GM19240 (cell line): ENCODE data around the gene BRD4.

Source experiments
- DNase-seq: peaks from one replicate; pipeline ENCODE4 v3.0.0; 2011; ENCODE audit warnings: low spot score; ENCODE audit not compliant: insufficient read length

Gene BRD4

DNA sequence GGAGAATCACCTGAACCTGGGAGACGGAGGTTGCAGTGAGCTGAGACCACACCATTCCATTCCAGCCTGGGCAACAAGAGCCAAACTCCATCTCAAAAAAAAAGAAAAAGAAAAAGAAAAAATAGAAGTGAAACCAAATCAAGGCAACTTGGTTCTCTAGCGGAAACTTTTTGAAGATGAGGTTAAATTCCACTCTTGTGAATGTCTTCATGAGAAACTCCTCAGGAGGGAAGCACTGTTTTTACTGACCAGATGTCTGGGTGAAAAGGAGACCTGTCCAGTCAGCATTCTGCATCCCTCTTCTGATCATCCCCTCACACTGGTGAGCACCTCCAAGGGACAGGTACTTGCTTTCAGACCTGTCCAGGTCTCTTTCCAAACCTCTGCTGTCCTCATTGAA, 15.8 kb downstream of the BRD4 start:
- DNase-seq, result no peak

DNA sequence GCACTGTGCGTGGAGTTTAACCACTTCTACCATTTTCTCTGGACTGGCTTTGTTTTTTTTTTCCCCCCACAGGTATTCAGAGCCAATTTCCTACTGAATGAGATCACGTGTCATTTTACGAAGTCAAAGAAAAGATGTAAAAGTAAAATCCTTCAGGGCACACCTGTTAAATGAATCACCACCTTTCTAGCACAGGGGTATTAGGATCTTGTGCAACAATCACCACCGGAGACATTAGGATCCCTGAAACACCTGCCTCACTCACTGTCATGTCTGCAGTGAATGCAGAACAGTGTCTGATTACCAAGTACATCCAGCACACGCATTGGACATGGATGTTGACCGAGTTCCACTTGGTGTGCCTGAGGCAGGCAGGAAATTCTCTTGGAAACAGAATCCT, 17.2 kb downstream of the BRD4 start:
- DNase-seq, result no peak

DNA sequence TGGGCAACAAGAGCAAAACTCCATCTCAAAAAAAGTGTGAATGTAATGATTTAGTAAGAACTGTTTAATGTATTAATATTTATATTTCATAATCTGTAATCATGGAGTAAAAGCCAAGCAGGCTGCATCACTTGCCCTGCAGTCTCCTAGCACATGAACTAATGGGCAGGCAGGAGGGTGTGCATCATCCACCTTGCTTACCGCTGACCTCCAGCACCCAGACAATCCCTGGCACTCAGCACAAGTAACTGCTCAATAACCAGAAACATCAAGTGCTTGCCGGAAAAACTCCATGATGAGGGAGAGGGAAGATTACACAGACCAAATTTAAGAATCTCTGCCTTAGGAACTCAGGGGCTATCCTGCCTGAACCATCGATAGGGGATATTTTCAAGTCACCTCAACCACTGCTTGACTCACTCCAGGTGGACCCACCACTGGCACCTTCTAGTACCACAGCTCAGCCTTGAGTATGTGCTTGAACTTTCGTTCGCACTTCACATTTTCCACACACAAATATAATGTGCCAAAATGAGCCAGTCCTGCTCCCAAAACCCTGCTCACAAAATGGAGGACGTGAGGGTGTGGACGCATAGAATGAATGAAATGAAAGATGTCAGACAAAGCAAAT, 18.6 kb downstream of the BRD4 start:
- no peak for DNase-seq

DNA sequence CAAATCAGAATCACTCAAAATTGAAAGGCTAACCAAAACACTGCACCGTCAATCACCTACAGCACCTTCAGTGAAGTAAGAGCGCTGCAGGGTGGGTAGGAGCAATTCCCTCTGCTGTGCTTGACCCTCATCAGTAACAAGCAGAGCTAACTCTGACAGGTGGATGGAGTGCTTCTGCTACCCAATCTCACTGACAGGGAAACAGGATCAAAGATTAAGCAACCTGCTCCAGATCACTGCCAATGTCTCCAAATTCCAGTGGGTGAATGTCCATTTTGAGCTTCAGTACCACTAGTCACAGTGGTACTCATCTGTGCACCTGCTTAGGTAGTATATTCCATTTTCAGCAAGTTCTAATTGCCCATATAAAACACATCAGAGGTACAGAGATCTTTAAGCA, 25.2 kb downstream of the BRD4 start:
- DNase-seq, result no peak

DNA sequence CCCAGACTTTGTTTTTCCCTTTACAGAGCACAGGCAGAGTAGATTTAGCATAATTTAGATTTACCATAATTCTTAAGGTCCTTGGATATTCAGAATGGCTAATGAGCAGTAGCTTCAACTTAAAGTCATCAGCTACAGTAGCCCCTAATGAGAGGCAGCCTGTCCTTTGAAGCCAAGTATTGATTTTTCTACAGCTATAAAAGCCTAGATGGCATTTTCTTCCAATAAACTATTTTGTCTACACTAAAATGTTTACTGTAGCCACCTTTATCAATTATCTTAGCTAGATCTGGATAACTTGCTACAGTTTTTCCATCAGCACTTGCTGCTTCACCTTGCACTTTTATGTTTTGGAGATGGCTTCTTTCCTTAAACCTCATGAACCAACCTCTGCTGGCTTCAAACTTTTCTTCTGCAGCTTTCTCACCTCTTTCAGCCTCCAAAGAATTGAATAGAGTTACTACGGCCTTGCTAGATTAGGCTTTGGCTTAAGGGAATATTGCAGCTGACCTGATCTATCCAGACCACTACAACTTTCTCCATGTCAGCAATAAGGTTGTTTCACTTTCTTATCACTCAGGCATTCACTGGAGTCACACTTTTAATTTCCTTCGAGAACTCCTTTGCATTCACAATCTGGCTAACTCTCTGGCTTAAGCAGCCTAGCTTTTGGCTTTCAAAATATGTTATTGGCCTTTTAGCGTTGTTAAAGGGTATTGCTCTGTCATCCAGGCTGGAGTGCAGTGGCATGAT, 26.6 kb downstream of the BRD4 start:
- no peak for DNase-seq

DNA sequence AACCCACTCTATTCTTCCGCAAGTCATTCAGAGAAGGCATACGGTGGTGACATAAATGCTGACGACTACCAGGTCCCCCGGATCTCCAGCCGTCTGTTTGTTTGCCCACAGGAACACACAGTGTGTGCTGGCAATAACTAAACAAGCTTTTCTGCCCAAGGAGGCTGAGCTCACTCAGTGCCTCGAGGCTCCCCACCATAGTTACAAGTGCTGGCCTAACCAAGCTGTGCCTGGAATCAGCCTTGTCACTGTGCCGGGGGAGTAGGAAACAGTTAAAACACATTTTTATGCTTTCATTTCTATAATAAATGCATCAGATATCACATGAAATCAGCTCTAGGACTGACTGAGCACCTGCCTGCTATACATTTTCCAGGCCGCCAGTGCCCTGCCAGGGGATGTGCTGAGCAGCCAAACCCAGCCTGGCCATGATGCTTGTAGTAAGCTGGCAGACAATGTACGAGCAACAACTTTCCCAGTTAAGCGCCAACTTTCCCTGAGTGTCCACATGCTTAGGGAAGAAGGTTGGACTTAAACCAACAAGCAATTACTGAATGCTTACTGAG, 28.1 kb downstream of the BRD4 start:
- no peak for DNase-seq

DNA sequence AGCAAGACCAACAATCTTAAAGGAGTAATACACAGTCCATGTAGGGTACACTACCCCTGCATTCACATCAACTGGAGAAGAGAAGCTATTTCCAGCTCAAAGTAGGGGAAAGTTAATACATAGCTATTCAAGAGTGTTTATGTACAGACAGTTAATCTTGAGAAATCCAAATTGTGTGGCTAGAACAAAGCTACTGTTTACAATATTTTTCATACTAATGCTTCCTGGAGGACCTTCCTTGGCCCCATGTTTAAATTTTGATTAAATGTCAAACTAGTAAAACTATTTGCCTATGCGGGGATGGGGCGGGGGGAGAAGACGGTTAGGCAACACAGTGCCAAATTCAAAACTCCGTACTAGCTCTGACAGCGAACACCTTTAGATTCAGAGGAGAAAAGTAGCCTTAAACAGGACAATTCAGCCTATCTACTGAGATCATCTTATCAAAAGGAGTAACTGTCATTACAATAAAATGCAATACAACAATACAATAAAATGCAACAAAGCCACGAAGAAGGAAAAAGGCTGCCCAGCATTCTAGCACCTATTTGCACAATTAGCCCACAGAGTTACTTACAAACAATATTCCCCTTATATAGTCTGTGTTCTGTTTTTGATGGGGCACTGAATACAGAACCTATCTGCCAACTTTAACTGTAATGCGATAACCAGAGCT, 29.1 kb downstream of the BRD4 start:
- no peak for DNase-seq

DNA sequence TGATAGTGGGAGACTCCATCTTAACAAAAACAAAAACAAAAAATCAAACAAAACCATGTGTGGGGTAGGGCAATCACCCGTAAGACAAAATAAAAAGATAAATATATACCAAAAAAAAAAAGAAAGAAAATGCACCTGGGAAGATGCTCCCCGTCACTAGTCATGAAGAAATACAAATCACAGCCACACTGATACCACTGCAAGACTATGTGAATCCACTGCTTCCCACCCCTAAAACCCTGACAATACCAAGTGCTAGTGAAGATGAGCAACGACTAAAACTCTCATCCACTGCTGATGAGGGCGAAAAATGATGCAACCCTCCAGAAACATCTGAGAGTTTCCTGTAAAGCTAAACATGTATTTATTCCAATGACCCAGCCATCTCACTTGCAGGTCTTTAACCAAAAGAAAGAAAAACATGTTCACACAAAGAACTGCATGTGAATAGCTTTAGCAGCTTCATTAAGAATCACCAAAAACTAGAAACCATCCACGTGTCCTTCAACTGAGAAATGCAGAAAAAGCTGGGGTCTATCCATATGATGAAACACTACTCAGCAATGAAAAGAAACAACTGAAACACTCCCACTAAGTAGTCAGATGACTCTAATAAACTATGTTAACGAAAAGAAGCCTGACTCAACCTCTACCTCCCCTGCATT, 31.7 kb downstream of the BRD4 start:
- DNase-seq, result no peak

DNA sequence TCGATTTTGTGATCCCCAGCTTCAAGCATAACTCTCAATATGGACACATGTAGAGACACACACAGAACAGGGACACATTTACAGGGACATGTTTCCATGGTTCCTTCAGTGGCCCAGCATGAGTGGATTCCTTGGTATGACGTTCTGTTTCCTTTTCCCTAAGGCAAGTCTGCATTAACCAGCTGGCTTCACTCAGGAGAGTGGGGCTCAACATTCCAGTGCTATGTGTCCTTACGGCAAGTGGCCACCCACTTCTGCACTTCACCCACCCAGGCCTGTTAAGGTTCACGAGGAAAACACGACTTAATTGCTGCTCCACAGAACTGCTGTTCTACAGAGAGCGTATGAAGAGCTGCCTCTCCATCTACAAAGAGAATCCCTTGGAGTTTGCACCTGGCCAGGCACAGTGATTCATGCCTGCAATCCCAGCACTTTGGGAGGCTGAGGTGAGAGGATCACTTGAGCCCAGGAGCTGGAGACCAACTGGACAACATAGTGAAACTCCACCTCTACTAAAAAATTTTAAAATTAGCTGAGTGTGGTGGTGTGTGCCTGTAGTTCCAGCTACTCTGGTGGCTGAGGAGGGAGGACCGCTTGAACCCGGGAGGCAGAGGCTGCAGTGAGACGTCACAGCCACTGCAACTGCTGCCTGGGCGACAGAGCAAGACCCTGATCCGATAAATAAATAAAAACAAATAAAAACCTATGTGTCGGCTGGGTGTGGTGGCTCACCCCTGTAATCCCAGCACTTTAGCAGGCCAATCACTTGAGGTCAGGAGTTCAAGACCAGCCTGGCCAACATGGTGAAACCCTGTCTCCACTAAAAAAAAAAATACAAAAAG, 32.5 kb downstream of the BRD4 start:
- no peak for DNase-seq

DNA sequence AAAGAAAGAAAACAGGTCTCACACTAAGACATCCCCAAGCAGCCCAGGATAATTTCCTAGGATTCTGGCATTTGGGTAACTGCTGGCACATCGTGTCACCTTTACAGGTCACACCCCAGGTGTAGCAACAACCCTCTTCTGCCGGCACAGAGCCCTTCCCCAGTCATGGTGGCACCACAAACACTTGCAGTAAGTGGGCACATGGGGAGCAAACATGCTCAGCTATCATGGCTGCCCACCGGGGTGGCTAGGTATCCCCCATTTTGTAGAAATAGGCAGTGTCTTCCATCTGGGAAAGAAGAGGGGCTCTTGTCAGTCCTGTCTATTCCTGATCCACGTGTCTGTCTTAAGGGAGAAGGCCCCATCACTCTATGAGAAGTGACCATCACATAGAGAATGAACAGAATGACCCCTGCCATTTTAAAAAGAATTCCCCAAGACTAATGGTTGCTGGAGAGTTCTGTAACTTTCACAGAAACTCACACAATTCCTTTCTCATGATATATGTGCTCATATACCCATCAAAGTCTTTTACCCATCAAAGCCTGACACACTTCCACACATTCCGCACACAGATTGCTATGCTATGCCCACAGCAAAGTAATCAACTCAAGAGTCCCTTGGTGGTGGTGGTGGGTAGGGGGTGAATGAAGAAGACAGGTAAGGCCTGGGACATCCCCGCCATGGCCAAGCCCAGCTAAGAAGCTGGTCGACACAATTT, 33.3 kb downstream of the BRD4 start:
- no peak for DNase-seq

DNA sequence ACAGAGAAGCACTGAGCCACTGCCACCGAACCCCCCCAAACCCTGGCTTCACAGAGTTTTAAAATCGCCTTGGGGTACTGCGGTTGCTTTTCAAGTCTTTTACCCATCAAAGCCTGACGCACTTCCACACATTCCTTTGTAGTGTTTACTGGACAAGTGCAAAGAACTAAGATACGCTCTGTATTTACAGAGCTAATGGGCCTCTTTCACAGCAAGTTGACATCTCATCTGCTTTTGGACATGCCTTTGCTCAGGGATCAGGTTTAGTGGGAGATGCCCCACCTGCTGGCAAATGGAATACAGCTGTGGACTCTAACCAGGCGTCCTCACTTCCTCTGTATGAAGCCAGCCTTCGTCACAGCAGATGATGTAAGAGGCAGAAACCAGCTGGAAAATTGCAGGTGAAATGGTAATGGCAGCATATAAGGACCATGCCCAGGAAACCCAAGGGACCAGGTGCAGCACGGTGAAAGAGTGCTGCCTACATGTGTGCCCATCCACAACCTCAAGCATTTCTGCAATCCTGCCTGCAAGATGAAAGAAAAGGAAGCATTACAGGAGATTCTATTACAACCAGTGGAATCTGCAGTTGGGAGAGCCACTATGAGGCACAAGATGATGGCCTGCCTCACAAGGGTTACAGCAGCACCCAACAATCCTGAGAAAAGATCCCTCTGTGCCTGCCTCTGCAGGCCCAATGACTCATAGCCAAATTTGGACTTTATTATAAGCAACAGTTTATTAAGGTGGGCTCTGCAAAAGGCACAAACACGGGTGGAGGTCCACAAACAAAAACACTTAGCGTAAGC, 34.7 kb downstream of the BRD4 start:
- no peak for DNase-seq

DNA sequence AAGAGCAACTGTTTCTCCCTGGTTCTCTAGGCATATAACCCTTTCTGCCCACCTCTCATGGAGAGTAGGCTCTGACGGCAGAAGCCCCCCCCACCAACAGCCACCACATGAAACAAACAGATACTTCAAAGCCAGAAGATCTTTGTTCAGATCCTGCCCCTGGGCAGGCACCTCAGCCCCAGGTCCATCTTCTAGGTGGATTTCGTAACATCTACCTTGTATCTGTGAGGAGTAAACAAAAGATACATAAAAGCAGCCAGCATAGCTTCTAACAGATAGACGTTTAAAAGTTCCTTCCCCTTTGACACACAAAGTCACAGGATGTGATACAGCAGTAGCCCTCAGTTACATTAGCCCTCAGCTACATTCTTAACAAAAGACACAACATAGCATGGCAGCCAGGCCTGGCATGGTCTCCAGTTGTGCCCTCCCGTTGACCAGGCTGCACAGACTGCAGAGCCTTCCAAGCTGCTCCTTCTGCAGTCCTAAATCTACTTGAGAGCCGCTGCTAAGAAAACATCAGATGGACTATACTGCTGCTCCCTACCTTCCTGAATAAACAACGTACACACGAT, 35.4 kb downstream of the BRD4 start:
- DNase-seq, result no peak

DNA sequence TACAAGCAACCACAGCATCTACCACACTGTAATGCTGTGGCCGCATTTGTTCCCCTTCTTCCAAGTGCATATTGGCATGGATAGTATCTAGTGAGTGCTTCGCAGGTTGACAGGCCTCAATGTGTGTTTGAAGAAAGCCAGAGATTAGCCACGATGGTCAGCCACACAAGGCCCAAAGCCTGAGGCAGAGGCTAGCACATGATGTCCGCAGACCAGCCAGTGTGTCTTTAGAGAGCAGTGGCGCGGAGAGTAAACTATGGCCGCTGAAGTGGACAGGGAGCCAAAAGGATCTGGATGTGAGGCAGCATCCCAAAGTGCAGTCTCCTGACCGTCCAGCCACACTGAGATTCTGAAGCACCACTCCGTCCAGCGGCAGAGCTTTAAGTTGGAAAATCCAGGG, 36.0 kb downstream of the BRD4 start:
- DNase-seq, result no peak

DNA sequence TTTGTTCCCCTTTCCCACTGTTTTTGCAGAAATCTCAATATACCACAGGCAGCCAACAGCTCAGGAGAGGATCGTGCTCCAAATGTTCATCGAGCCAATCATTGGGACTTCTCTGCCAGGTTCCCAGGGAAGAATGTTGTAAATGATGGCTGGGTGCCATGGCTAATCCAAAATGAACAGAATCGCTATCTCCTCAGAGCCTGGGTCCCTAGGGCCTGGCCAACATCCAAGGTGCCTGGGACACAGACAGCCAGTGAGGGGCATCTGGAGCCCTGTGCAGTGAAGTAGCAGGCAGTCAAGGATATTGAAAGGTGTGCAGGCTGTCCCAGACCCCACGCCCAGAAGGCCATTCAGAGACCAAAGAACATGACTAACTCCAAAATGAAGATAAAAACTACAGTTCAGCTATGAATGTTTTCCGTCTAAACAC, 37.8 kb downstream of the BRD4 start:
- no peak for DNase-seq

DNA sequence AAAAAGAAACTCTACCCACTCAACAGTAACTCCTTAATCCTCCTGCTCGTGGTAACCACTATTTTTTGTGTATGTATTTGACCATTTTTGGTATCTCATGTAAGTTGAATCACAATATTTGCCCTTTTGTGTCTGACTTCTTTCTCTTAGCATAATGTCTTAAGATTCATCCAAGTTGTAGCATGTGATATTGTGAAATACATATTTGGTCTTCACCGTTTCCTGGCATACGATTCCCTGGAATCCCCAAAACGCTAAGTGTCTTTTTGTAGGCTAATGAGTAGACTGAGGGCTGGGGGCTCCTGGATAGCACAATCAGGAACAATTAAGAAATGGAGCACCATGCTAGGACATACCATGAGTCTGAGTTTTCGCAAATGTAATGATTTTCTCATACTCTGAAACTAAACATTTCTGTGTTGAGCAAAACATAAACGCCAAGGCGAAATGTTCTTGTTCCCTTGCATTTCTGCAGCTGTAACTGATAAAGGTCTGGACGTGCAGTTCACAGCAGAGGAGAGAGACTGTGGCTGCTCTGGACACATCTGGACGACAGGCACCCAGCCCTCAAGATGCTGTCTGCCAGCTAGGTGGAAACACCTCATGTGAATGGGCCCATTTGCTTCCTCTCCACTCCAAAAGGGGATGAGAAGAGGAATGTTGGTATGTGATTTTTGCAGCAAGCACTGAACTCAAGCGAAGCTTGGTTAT, 38.4 kb downstream of the BRD4 start:
- DNase-seq, result no peak

DNA sequence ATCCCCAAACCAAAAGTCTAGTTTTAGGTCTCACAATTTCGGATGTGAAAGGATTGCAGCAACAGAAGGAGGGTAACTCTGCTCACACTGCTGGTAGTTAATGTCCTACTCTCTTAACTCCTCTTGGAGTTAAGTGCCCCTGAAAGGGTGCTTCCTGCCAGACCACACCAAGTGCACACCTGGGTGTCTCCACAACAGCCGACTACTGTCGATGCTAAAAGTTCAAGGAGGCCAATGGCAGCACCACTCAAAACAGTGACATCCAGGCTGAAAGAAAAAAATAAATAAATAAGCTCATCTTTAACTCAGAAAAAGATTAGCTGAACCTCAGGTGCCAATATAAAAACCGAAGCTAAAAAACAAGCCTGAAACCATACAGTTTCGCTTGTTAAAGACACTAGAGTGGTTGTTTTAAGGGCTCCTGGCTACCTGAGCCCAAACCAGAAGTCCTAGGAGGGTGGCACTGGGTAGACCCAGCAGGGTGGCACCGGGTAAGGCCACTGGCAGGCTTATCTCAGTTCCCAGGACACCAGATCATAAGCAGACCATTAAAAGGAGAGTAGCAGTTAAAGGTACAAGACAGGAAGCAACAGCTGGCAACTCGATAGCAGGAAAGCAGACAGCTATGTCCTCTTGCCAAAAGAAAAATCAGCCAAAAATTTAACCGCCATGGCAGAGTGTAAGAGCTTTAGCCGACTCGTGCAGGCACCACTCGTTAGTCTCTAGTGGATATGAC, 39.3 kb downstream of the BRD4 start:
- no peak for DNase-seq

DNA sequence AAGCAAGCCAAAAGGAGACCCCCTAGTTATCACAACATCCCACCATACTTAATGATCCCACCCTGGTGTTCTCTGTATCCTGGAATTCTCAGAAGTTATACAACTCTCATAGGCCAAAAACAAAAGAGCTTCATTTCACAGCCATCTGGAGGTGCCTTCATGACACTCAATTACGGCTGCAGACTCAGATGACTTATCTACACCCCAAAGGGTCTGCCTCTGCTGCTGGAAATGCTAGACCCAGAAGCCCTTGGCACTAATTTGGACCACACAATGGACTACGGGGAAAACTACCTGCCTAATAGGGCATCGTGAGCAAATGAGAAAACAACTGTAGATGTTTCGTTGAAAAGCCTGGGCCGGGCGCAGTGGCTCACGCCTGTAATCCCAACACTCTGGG, 40.2 kb downstream of the BRD4 start:
- no peak for DNase-seq

DNA sequence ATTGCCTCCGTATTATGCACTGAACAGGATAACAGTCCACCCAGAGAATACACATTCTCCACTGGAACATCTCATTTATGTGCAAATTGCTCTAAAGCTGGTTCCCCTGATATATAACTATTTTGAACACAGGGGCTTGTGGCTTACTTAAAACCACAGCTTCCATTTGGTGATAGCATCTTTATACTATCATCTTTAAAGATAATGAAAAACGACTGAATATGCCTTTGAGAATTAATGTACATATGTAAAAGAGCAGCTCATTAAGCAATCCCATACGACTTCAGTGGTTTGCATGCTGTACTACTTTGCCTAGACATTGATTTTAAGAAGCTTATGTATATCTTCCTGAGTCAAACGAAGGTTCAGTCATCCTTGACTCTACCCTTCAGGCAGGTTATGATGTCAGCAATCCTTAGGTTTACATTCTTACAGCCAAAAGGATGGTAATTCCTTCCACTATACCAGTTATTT, 40.8 kb downstream of the BRD4 start:
- DNase-seq, result no peak
